ENCODE measurements around the gene SURF4. TPM values are rescaled to one million over a fixed set of nuclear protein-coding genes. Genes with fewer than 3 reads are reported as not detected.

Gene SURF4
- total and polyA plus RNA-seq, 2 of the 13 experiments (the other 11 are each of a cell fraction or from before 2014, with no cell fraction given): 220 to 265 TPM

GRCh38 chr9:133375116-133375723 lies 640 bp downstream of the SURF4 start (continued):
- TF ChIP-seq DBP (CRISPR knock-in tag; IDR thresholded peaks at IDR 0.05; ENCODE audit: not compliant biosample characterization) (no peak), CHD4 (IDR thresholded peaks at IDR 0.05; ENCODE audit: borderline replicate concordance, low read length) (no peak), XRCC5 (optimal IDR thresholded peaks at IDR 0.05; ENCODE audit: low read length) (no peak), MAFK (conservative IDR thresholded peaks at IDR 0.05 in 1 of 2, IDR thresholded peaks at IDR 0.05 in 1 of 2; ENCODE audit: low read length in 2 of 2) (no peak)
- TF ChIP-seq, protein P1, sequence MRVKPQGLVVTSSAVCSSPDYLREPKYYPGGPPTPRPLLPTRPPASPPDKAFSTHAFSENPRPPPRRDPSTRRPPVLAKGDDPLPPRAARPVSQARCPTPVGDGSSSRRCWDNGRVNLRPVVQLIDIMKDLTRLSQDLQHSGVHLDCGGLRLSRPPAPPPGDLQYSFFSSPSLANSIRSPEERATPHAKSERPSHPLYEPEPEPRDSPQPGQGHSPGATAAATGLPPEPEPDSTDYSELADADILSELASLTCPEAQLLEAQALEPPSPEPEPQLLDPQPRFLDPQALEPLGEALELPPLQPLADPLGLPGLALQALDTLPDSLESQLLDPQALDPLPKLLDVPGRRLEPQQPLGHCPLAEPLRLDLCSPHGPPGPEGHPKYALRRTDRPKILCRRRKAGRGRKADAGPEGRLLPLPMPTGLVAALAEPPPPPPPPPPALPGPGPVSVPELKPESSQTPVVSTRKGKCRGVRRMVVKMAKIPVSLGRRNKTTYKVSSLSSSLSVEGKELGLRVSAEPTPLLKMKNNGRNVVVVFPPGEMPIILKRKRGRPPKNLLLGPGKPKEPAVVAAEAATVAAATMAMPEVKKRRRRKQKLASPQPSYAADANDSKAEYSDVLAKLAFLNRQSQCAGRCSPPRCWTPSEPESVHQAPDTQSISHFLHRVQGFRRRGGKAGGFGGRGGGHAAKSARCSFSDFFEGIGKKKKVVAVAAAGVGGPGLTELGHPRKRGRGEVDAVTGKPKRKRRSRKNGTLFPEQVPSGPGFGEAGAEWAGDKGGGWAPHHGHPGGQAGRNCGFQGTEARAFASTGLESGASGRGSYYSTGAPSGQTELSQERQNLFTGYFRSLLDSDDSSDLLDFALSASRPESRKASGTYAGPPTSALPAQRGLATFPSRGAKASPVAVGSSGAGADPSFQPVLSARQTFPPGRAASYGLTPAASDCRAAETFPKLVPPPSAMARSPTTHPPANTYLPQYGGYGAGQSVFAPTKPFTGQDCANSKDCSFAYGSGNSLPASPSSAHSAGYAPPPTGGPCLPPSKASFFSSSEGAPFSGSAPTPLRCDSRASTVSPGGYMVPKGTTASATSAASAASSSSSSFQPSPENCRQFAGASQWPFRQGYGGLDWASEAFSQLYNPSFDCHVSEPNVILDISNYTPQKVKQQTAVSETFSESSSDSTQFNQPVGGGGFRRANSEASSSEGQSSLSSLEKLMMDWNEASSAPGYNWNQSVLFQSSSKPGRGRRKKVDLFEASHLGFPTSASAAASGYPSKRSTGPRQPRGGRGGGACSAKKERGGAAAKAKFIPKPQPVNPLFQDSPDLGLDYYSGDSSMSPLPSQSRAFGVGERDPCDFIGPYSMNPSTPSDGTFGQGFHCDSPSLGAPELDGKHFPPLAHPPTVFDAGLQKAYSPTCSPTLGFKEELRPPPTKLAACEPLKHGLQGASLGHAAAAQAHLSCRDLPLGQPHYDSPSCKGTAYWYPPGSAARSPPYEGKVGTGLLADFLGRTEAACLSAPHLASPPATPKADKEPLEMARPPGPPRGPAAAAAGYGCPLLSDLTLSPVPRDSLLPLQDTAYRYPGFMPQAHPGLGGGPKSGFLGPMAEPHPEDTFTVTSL (CRISPR knock-in tag; IDR thresholded peaks at IDR 0.05; ENCODE audit: borderline replicate concordance): no peak
